H1 (cell line): ENCODE results near the gene TBC1D22A. TPM values are rescaled to one million over a fixed set of nuclear protein-coding genes. Genes with fewer than 3 reads are reported as not detected.

Experiments
- CTCF ChIA-PET: fragments of 300-600 bp; sonication (Branson Sonifier 250); formaldehyde crosslinking; loops from one replicate; lab custom pipeline; 2021; ENCODE audit not compliant: partially characterized antibody; lab: Charles Lee
- POLR2A ChIA-PET: fragments of 300-600 bp; sonication (Branson Sonifier 250); formaldehyde crosslinking; loops from one replicate; lab custom pipeline; 2021; ENCODE audit warnings: inconsistent platforms; ENCODE audit not compliant: partially characterized antibody; lab: Charles Lee
- DNase-seq, 2 experiments: peaks; one replicate each; pipeline versions ENCODE4 v3.0.0 to v3.0.0-alpha.2; 2010 to 2022; ENCODE audit warnings: low spot score in 2 of 2, low read depth in 1 of 2, mixed read lengths in 1 of 2
- FAIRE-seq: peaks from 2 replicates; lab custom pipeline; 2011; peaks lifted over from hg19 to GRCh38; lab: Jason Lieb, UNC
- H2AFZ ChIP-seq: 2 replicates; pipeline ENCODE4 v1.8.1; 2012; ENCODE audit warnings: low read length, inconsistent platforms
- H2AK5ac ChIP-seq: 2 replicates; pipeline ENCODE4 v1.6.1; 2013; ENCODE audit warnings: low read depth, low read length
- H2BK120ac ChIP-seq: replicated peaks from 2 replicates; pipeline ENCODE3; 2013; ENCODE audit warnings: low read depth, low read length, inconsistent platforms
- H2BK12ac ChIP-seq: 2 replicates; pipeline ENCODE4 v1.6.1; 2013; ENCODE audit warnings: low read depth, low read length
- H2BK15ac ChIP-seq: 2 replicates; pipeline ENCODE4 v1.6.1; 2013; ENCODE audit warnings: low read length
- H2BK20ac ChIP-seq: 2 replicates; pipeline ENCODE4 v1.6.1; 2013; ENCODE audit warnings: low read length
- H2BK5ac ChIP-seq: 2 replicates; pipeline ENCODE4 v1.6.1; 2013; ENCODE audit warnings: low read depth, low read length
- H3K14ac ChIP-seq: 2 replicates; pipeline ENCODE4 v1.6.1; 2013; ENCODE audit warnings: inconsistent platforms; ENCODE audit not compliant: insufficient read length
- H3K18ac ChIP-seq: 2 replicates; pipeline ENCODE4 v1.6.1; 2013; ENCODE audit warnings: low read length; ENCODE audit errors: extremely low read depth
- H3K23ac ChIP-seq: 2 replicates; pipeline ENCODE4 v1.6.1; 2013; ENCODE audit warnings: inconsistent platforms; ENCODE audit not compliant: insufficient read length
- H3K23me2 ChIP-seq: 2 replicates; pipeline ENCODE4 v1.6.1; 2013; ENCODE audit warnings: low read depth, low read length
- H3K27ac ChIP-seq: 2 replicates; pipeline ENCODE4 v1.6.1; 2011; ENCODE audit warnings: low read depth, low read length, inconsistent platforms
- H3K27me3 ChIP-seq, 4 experiments: replicated peaks in 1 of 4; 1 replicate in 1 of 4; 2 replicates in 3 of 4; pipeline versions ENCODE4 v1.6.1 to v1.8.1; 2011 to 2013; ENCODE audit warnings: low read length in 3 of 4, mild to moderate bottlenecking in 3 of 4, inconsistent platforms in 2 of 4, mixed read lengths in 2 of 4, moderate library complexity in 1 of 4; ENCODE audit not compliant: control insufficient read depth in 3 of 4, insufficient read depth in 3 of 4; ENCODE audit errors: extremely low read depth in 1 of 4
- H3K36me3 ChIP-seq, 4 experiments: 2 replicates each; pipeline versions ENCODE4 v1.6.1 to v1.8.1; 2011 to 2013; ENCODE audit warnings: mild to moderate bottlenecking in 4 of 4, low read length in 3 of 4, moderate library complexity in 2 of 4, control low read depth in 1 of 4, inconsistent platforms in 1 of 4; ENCODE audit not compliant: insufficient read depth in 4 of 4, control insufficient read depth in 2 of 4
- H3K4ac ChIP-seq: replicated peaks from 2 replicates; pipeline ENCODE3; 2013; ENCODE audit warnings: low read length, low read depth, mixed read lengths, inconsistent platforms; ENCODE audit not compliant: insufficient read length
- H3K4me1 ChIP-seq, 4 experiments: replicated peaks in 1 of 4; 1 replicate in 1 of 4; 2 replicates in 3 of 4; pipeline versions ENCODE4 v1.6.1 to v1.8.1; 2011 to 2013; ENCODE audit warnings: low read length in 3 of 4, inconsistent platforms in 2 of 4, mixed read lengths in 1 of 4; ENCODE audit not compliant: insufficient read depth in 4 of 4, control insufficient read depth in 3 of 4
- H3K4me2 ChIP-seq, 2 experiments: 2 replicates each; pipeline versions ENCODE4 v1.6.1 to v1.8.1; 2011 to 2013; ENCODE audit warnings: low read depth in 2 of 2, low read length in 2 of 2, control low read depth in 1 of 2, inconsistent platforms in 1 of 2, mild to moderate bottlenecking in 1 of 2; ENCODE audit not compliant: insufficient read depth in 1 of 2
- H3K4me3 ChIP-seq, 4 experiments: fragments of 200-600, 300-600 bp in 1 of 4; sonication (generic), shearing (Covaris generic), sonication (Bioruptor Twin) in 1 of 4; 2 replicates each; pipeline versions ENCODE4 v1.5.1 to v1.8.1; 2011 to 2016; ENCODE audit warnings: low read length in 4 of 4, low read depth in 3 of 4, control low read depth in 2 of 4, inconsistent platforms in 2 of 4, mild to moderate bottlenecking in 2 of 4, mixed read lengths in 1 of 4, moderate library complexity in 1 of 4; ENCODE audit not compliant: insufficient read depth in 2 of 4; ENCODE audit errors: extremely low read depth in 1 of 4
- H3K56ac ChIP-seq: replicated peaks from 2 replicates; pipeline ENCODE3; 2013; ENCODE audit warnings: low read depth, mild to moderate bottlenecking, mixed read lengths, low read length, inconsistent platforms; ENCODE audit not compliant: insufficient read length
- H3K79me1 ChIP-seq: 2 replicates; pipeline ENCODE4 v1.6.1; 2013; ENCODE audit warnings: low read depth, low read length, control low read depth
- H3K79me2 ChIP-seq, 2 experiments: 2 replicates each; pipeline versions ENCODE4 v1.6.1 to v1.8.1; 2012 to 2013; ENCODE audit warnings: low read length in 2 of 2, mild to moderate bottlenecking in 2 of 2, inconsistent platforms in 1 of 2; ENCODE audit not compliant: insufficient read depth in 2 of 2, control insufficient read depth in 1 of 2
- H3K9ac ChIP-seq, 4 experiments: replicated peaks in 1 of 4; 1 replicate in 1 of 4; 2 replicates in 3 of 4; pipeline versions ENCODE4 v1.6.1 to v1.8.1; 2011 to 2013; ENCODE audit warnings: low read depth in 3 of 4, low read length in 3 of 4, control low read depth in 2 of 4, mild to moderate bottlenecking in 2 of 4, moderate library complexity in 2 of 4, inconsistent platforms in 1 of 4; ENCODE audit errors: extremely low read depth in 1 of 4
- H3K9me3 ChIP-seq, 2 experiments: 2 replicates each; pipeline versions ENCODE4 v1.6.1 to v1.8.1; 2012 to 2013; ENCODE audit warnings: mild to moderate bottlenecking in 2 of 2, moderate library complexity in 2 of 2, control low read depth in 1 of 2, inconsistent platforms in 1 of 2, low read depth in 1 of 2, low read length in 1 of 2, mixed read lengths in 1 of 2; ENCODE audit not compliant: insufficient read depth in 2 of 2
- H4K20me1 ChIP-seq, 2 experiments: replicated peaks in 1 of 2; 2 replicates each; pipeline versions ENCODE3 to v1.8.1; 2011 to 2013; ENCODE audit warnings: inconsistent platforms in 2 of 2, low read length in 2 of 2, mild to moderate bottlenecking in 1 of 2; ENCODE audit not compliant: insufficient read depth in 2 of 2, control insufficient read depth in 1 of 2
- H4K5ac ChIP-seq: 2 replicates; pipeline ENCODE4 v1.6.1; 2013; ENCODE audit warnings: low read length, low read depth, mixed read lengths, inconsistent platforms; ENCODE audit not compliant: insufficient read length
- H4K8ac ChIP-seq: 2 replicates; pipeline ENCODE4 v1.8.0; 2013; ENCODE audit warnings: mild to moderate bottlenecking, moderate library complexity, low read length, inconsistent platforms; ENCODE audit not compliant: insufficient read depth; ENCODE audit errors: extremely low read depth
- H4K91ac ChIP-seq: replicated peaks from 2 replicates; pipeline ENCODE3; 2013; ENCODE audit warnings: low read length, mixed read lengths, inconsistent platforms; ENCODE audit not compliant: insufficient read length
- SP4 ChIP-seq: IDR thresholded peaks from 2 replicates; pipeline ENCODE4 v1.6.1; 2012; ENCODE audit warnings: low read length, inconsistent platforms
- WGBS, 2 experiments: shearing (Covaris generic) in 1 of 2; methylation state at CpG; one replicate each; pipeline versions ENCODE4 v1.1.6 to v1.1.7; 2013 to 2015; ENCODE audit warnings: low lambda C conversion rate in 2 of 2, mixed read lengths in 2 of 2, inconsistent platforms in 1 of 2, low coverage in 1 of 2, missing lambda C conversion rate in 1 of 2; ENCODE audit not compliant: insufficient replicate concordance in 2 of 2, insufficient coverage in 1 of 2, insufficient read length in 1 of 2; ENCODE audit errors: extremely low coverage in 1 of 2, missing lambda C conversion rate in 1 of 2; 5-methylcytosine and 5-hydroxymethylcytosine counted together
- polyA plus RNA-seq, 7 experiments: library from polyadenylated mRNA; depleted of rRNA in 3 of 7; stranded (reverse) in 5 of 7; unstranded in 2 of 7; fragments of >200 nt in 5 of 7; fragments of 200-250 nt in 2 of 7; gene quantifications; 1 replicate in 5 of 7; 2 replicates in 1 of 7; 4 replicates in 1 of 7; pipeline versions ENCODE4 v1.2.1 to v1.2.3, GENCODE V29; 2011 to 2013; ENCODE audit warnings: missing spikeins in 2 of 7, mixed read lengths in 2 of 7
- total RNA-seq: library from RNA; stranded (reverse); fragmentation: NEBNext Ultra II Directional; extraction: Animal tissue kit (Norgen Biotek cat#: 25700); gene quantifications from 2 replicates; pipeline ENCODE4 v1.2.1, GENCODE V29; 2021

TBC1D22A gene
- total and polyA plus RNA-seq, 2 of the 8 experiments (the other 6 are each of a cell fraction or from before 2014, with no cell fraction given) = 11.9 to 18.4 TPM

DNA sequence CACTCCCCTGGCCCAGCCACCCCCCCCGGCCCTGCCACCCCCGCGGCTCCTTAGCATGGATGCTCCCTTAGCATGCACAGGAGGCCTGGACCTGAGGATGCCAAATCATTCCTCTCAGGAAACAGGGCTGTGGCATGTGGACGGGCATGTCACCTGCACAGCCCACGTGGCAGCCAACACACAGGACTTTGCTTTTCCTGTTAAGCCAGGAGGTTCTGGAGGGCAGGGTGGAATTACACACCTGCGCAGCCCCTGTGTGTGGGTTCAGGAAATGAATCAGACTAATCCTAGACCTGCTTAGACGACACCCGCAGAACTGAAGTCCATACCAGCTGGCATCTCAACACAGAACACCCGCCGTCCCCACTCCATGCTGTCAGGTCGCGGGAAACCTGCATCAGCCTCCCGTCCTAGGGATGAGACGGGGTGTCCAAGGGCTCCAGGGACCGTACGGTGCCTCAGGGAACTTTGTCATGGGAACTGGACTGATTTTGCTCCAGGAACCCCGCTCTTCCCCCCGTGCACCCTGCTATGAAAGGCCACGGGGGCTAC, 34.6 kb upstream of the TBC1D22A start:
- H2AK5ac ChIP-seq = no peak overlapping the region
- peaks cover 18% of the 10 kb centered on the region for H3K79me1 ChIP-seq
- no peak overlapping the region for H3K27ac ChIP-seq
- H2BK12ac ChIP-seq = no peak overlapping the region
- DNase-seq = no peak
- no peak overlapping the region for H2BK5ac ChIP-seq
- H3K23me2 ChIP-seq = no peaks in the 10 kb centered on the region
- no peak overlapping the region for H4K8ac ChIP-seq
- FAIRE-seq = no peak
- no peaks in the 10 kb centered on the region for H3K9me3 ChIP-seq
- H3K36me3 ChIP-seq = no peaks in the 10 kb centered on the region
- no peak overlapping the region for H3K14ac ChIP-seq
- POLR2A ChIA-PET = interaction anchor here (0.7 to 2.4 kb wide), 3 partner anchors 8 to 41 kb away, joined by 3 to 11 read pairs (median 3); partner anchors contain the start of gene TBC1D22A
- H3K27me3 ChIP-seq = no peaks in the 10 kb centered on the region
- H4K20me1 ChIP-seq = peaks cover 0 to 34% of the 10 kb centered on the region in 2 experiments
- CTCF ChIA-PET = no interaction called here
- H4K5ac ChIP-seq = no peak overlapping the region
- no peak overlapping the region for H3K4me2 ChIP-seq
- peaks cover 0 to 11% (median 9%) of the 10 kb centered on the region in 4 experiments; a peak in 6 of 7 replicates for H3K4me1 ChIP-seq
- no peak overlapping the region for H2BK120ac ChIP-seq
- no peak overlapping the region for H3K23ac ChIP-seq
- no peak overlapping the region for H3K56ac ChIP-seq
- H4K91ac ChIP-seq = no peak overlapping the region
- H3K4me3 ChIP-seq = no peak overlapping the region
- TF ChIP-seq SP4 = no peak
- no peak overlapping the region for H2BK20ac ChIP-seq
- no peak overlapping the region for H3K4ac ChIP-seq
- no peak overlapping the region for H2AFZ ChIP-seq
- no peak overlapping the region for H3K9ac ChIP-seq
- H3K18ac ChIP-seq = no peak overlapping the region
- H2BK15ac ChIP-seq = no peak overlapping the region
- WGBS, 2 experiments = 89% methylated on average over 15 of the region's 19 CpGs; no CpG with 5 or more reads in 1 of the 2 experiments
- H3K79me2 ChIP-seq = peaks cover 0 to 30% of the 10 kb centered on the region in 2 experiments; a peak in 3 of 4 replicates
